MM.1S (cell line): ENCODE data around the gene MSI2.

Experiments
- DNase-seq: peaks from one replicate; pipeline ENCODE4 v3.0.0-alpha.2; 2015
- H2AFZ ChIP-seq: fragments of 300-600 bp; sonication (generic); 2 replicates; pipeline ENCODE4 v1.6.0; 2016; ENCODE audit warnings: antibody characterized with exemption, low read length
- H3F3A ChIP-seq: fragments of 300-600 bp; sonication (generic); 2 replicates; pipeline ENCODE4 v1.6.1; 2016; ENCODE audit warnings: mild to moderate bottlenecking, antibody characterized with exemption, low read length, moderate library complexity, mixed read lengths; ENCODE audit not compliant: insufficient read depth
- H3K27ac ChIP-seq: fragments of 300-600 bp; sonication (generic); 2 replicates; pipeline ENCODE4 v1.5.1; 2016; ENCODE audit warnings: mild to moderate bottlenecking, low read length
- H3K27me3 ChIP-seq: fragments of 300-600 bp; sonication (generic); replicated peaks from 2 replicates; pipeline ENCODE4 v1.6.0; 2016; ENCODE audit warnings: low read length; ENCODE audit not compliant: insufficient read depth
- H3K36me3 ChIP-seq: fragments of 300-600 bp; sonication (generic); replicated peaks from 2 replicates; pipeline ENCODE4 v1.6.1; 2016; ENCODE audit warnings: mild to moderate bottlenecking, low read length, mixed read lengths; ENCODE audit not compliant: insufficient read depth
- H3K4me1 ChIP-seq: fragments of 300-600 bp; sonication (generic); 2 replicates; pipeline ENCODE4 v1.6.1; 2016; ENCODE audit warnings: low read length, mixed read lengths
- H3K4me2 ChIP-seq: fragments of 300-600 bp; sonication (generic); 2 replicates; pipeline ENCODE4 v1.6.0; 2016; ENCODE audit warnings: low read depth, low read length
- H3K4me3 ChIP-seq: fragments of 300-600 bp; sonication (generic); 2 replicates; pipeline ENCODE4 v1.5.1; 2016; ENCODE audit warnings: low read length, mixed read lengths
- H3K79me2 ChIP-seq: fragments of 300-600 bp; sonication (generic); 2 replicates; pipeline ENCODE4 v1.6.1; 2016; ENCODE audit warnings: mixed run types, low read length, mixed read lengths
- H3K9ac ChIP-seq: fragments of 300-600 bp; sonication (generic); 2 replicates; pipeline ENCODE4 v1.6.1; 2016; ENCODE audit warnings: low read length, mixed read lengths
- H3K9me2 ChIP-seq: fragments of 300-600 bp; sonication (generic); replicated peaks from 2 replicates; pipeline ENCODE4 v1.6.1; 2016; ENCODE audit warnings: mild to moderate bottlenecking, low read length, mixed read lengths; ENCODE audit not compliant: insufficient read depth
- H3K9me3 ChIP-seq: fragments of 300-600 bp; sonication (generic); replicated peaks from 2 replicates; pipeline ENCODE4 v1.6.1; 2016; ENCODE audit warnings: mild to moderate bottlenecking, low read length, mixed read lengths; ENCODE audit not compliant: insufficient read depth
- H4K20me1 ChIP-seq: fragments of 300-600 bp; sonication (generic); 2 replicates; pipeline ENCODE4 v1.6.1; 2016; ENCODE audit warnings: mild to moderate bottlenecking, low read length, moderate library complexity, mixed read lengths; ENCODE audit not compliant: insufficient read depth
- CTCF ChIP-seq: fragments of 300-600 bp; sonication (generic); IDR thresholded peaks from 2 replicates; pipeline ENCODE4 v1.5.1; 2016; ENCODE audit warnings: antibody characterized with exemption, low read length, mixed read lengths
- EZH2 ChIP-seq: fragments of 300-600 bp; sonication (generic); optimal IDR thresholded peaks from 2 replicates; pipeline ENCODE3; 2017; ENCODE audit warnings: low read depth, mild to moderate bottlenecking, antibody characterized with exemption, low read length, mixed read lengths
- EZH2phosphoT487 ChIP-seq: fragments of 300-600 bp; sonication (generic); IDR thresholded peaks from 2 replicates; pipeline ENCODE4 v1.6.1; 2018; ENCODE audit warnings: antibody characterized with exemption, low read length

MSI2 gene

GRCh38 chr17:57455063-57455914 is 199.0 kb downstream of the MSI2 start:
- no peaks in the 10 kb centered on the region for H3K4me1 ChIP-seq
- no peaks in the 10 kb centered on the region for H3K36me3 ChIP-seq
- no peaks in the 10 kb centered on the region for H3K27me3 ChIP-seq
- H3K9me2 ChIP-seq = no peaks in the 10 kb centered on the region
- TF ChIP-seq EZH2phosphoT487 (no peak), EZH2 (no peak), CTCF (no peak)
- H3K4me3 ChIP-seq = no peak overlapping the region
- H3K9ac ChIP-seq = no peak overlapping the region
- H3K79me2 ChIP-seq = peaks cover 27% of the 10 kb centered on the region
- H3K9me3 ChIP-seq = no peaks in the 10 kb centered on the region
- H3F3A ChIP-seq = no peaks in the 10 kb centered on the region
- no peaks in the 10 kb centered on the region; the same call in 1 of the 2 replicates for H4K20me1 ChIP-seq
- H2AFZ ChIP-seq = no peak overlapping the region
- H3K27ac ChIP-seq = no peak overlapping the region
- no peak overlapping the region for H3K4me2 ChIP-seq
- no peak for DNase-seq

- H3K27me3 ChIP-seq = no peaks in the 10 kb centered on the region
- no peaks in the 10 kb centered on the region for H3K9me3 ChIP-seq
- H3K4me3 ChIP-seq = no peak overlapping the region
- no peak overlapping the region for H2AFZ ChIP-seq
- H3K4me1 ChIP-seq = no peaks in the 10 kb centered on the region
- no peak overlapping the region for H3K27ac ChIP-seq
- TF ChIP-seq EZH2 (no peak), EZH2phosphoT487 (no peak), CTCF (no peak)
- no peaks in the 10 kb centered on the region for H3F3A ChIP-seq
- no peak overlapping the region for H3K4me2 ChIP-seq
- no peak overlapping the region for H3K9ac ChIP-seq
- H3K9me2 ChIP-seq = no peaks in the 10 kb centered on the region
- DNase-seq = no peak
- H4K20me1 ChIP-seq = no peaks in the 10 kb centered on the region; the same call in 1 of the 2 replicates
- H3K36me3 ChIP-seq = no peaks in the 10 kb centered on the region
- H3K79me2 ChIP-seq = peaks cover 31% of the 10 kb centered on the region
Measured at GRCh38 chr17:57456622-57457021, 200.3 kb downstream of the MSI2 start.

GRCh38 chr17:57457188-57457587 is 200.9 kb downstream of the MSI2 start:
- Histone ChIP-seq H3K36me3 (no peaks in the 10 kb centered on the region), H3K27ac (no peak overlapping the region), H2AFZ (no peak overlapping the region), H3K4me3 (no peak overlapping the region), H3K9me2 (no peaks in the 10 kb centered on the region), H3K9me3 (no peaks in the 10 kb centered on the region), H3K79me2 (peaks cover 31% of the 10 kb centered on the region), H3K4me2 (no peak overlapping the region), H3K27me3 (no peaks in the 10 kb centered on the region), H3K4me1 (no peaks in the 10 kb centered on the region), H3K9ac (no peak overlapping the region), H4K20me1 (no peaks in the 10 kb centered on the region; the same call in 1 of the 2 replicates), H3F3A (no peaks in the 10 kb centered on the region)
- TF ChIP-seq EZH2phosphoT487 (no peak), CTCF (no peak), EZH2 (no peak)
- DNase-seq = no peak
